HepG2 (cell line): ENCODE data around the gene ZNF26. TPM values are rescaled to one million over a fixed set of nuclear protein-coding genes. Genes with fewer than 3 reads are reported as not detected.

Experiments used
- FOXJ3 ChIP-seq: sonication (generic); formaldehyde crosslinking; IDR thresholded peaks from 2 replicates; pipeline ENCODE4 v1.4.0; 2020; ENCODE audit warnings: missing genetic modification reagents, mild to moderate bottlenecking, borderline replicate concordance
- FOXK2 ChIP-seq: fragments of 450-650 bp; IDR thresholded peaks from 2 replicates; pipeline ENCODE4 v1.6.1; 2016
- HCFC1 ChIP-seq: fragments of 150-350 bp; IDR thresholded peaks from 2 replicates; pipeline ENCODE4 v1.6.1; 2014; ENCODE audit warnings: low read depth, low read length
- KDM5A ChIP-seq: fragments of 200-600 bp; sonication (generic); IDR thresholded peaks from 2 replicates; pipeline ENCODE4 v1.7.0; 2018; ENCODE audit warnings: antibody characterized with exemption, mild to moderate bottlenecking, low read length, borderline replicate concordance
- MED13 ChIP-seq: sonication (generic); formaldehyde crosslinking; IDR thresholded peaks from 2 replicates; pipeline ENCODE4 v1.5.0; 2020; ENCODE audit warnings: missing genetic modification reagents
- NAIF1 ChIP-seq: sonication (generic); formaldehyde crosslinking; IDR thresholded peaks from 2 replicates; pipeline ENCODE4 v1.5.0; 2020; ENCODE audit warnings: mild to moderate bottlenecking, missing genetic modification reagents, borderline replicate concordance
- RAD21 ChIP-seq: fragments of 450-650 bp; formaldehyde crosslinking; IDR thresholded peaks from 2 replicates; pipeline ENCODE4 v1.5.0; 2020; ENCODE audit warnings: mild to moderate bottlenecking
- SP140L ChIP-seq: sonication (generic); formaldehyde crosslinking; IDR thresholded peaks from 2 replicates; pipeline ENCODE4 v1.4.0; 2020; ENCODE audit warnings: missing genetic modification reagents, borderline replicate concordance
- SRSF9 ChIP-seq: fragments of 200-400 bp; formaldehyde crosslinking; IDR thresholded peaks from 2 replicates; pipeline ENCODE4 v1.6.1; 2018; ENCODE audit warnings: borderline replicate concordance, mild to moderate bottlenecking, low read depth, low read length; ENCODE audit not compliant: insufficient read depth, poor library complexity, severe bottlenecking
- TBX3 ChIP-seq: fragments of 450-650 bp; IDR thresholded peaks from 2 replicates; pipeline ENCODE4 v1.6.1; 2017; ENCODE audit warnings: antibody characterized with exemption, mild to moderate bottlenecking, inconsistent platforms, borderline replicate concordance
- TSC22D2 ChIP-seq: sonication (generic); formaldehyde crosslinking; IDR thresholded peaks from 2 replicates; pipeline ENCODE4 v1.5.1; 2020; ENCODE audit warnings: missing genetic modification reagents, mild to moderate bottlenecking, borderline replicate concordance
- ZNF432 ChIP-seq: sonication (generic); formaldehyde crosslinking; IDR thresholded peaks from 2 replicates; pipeline ENCODE4 v1.5.0; 2020; ENCODE audit warnings: missing genetic modification reagents, mild to moderate bottlenecking, borderline replicate concordance
- ZNF552 ChIP-seq: sonication (generic); formaldehyde crosslinking; IDR thresholded peaks from 2 replicates; pipeline ENCODE4 v1.9.0; 2022; ENCODE audit warnings: missing genetic modification reagents, mild to moderate bottlenecking, borderline replicate concordance
- ZNF883 ChIP-seq: sonication (generic); formaldehyde crosslinking; IDR thresholded peaks from 2 replicates; pipeline ENCODE4 v1.5.1; 2020; ENCODE audit warnings: mild to moderate bottlenecking, missing genetic modification reagents; ENCODE audit errors: not compliant biosample characterization
- ZSCAN25 ChIP-seq: sonication (generic); formaldehyde crosslinking; IDR thresholded peaks from 2 replicates; pipeline ENCODE4 v1.8.0; 2022; ENCODE audit warnings: mild to moderate bottlenecking, missing genetic modification reagents
- polyA plus RNA-seq, 8 experiments: library from polyadenylated mRNA; depleted of rRNA in 3 of 8; stranded (reverse) in 7 of 8; unstranded in 1 of 8; fragments of >200 nt; fragmentation: Illumina TruSeq in 4 of 8; extraction: Trizol in 4 of 8; gene quantifications; 2 replicates each; pipeline versions ENCODE4 v1.2.1 to v1.2.3, GENCODE V29; 2011 to 2016; ENCODE audit warnings: low read depth in 4 of 8, missing spikeins in 1 of 8, mixed read lengths in 1 of 8; ENCODE audit not compliant: insufficient read depth in 1 of 8
- total RNA-seq, 5 experiments: library from RNA; depleted of rRNA; stranded (reverse); fragments of >200 nt; fragmentation: Illumina TruSeq; extraction: Trizol; gene quantifications; 2 replicates each; pipeline ENCODE4 v1.2.3, GENCODE V29; 2016; ENCODE audit warnings: low read depth in 1 of 5
- TF ChIP-seq, protein P1 (sequence below), 2 experiments: sonication (generic) in 1 of 2; formaldehyde crosslinking in 1 of 2; IDR thresholded peaks; 2 replicates each; pipeline versions ENCODE4 v1.5.1 to v1.6.1; 2011 to 2020; ENCODE audit warnings: borderline replicate concordance in 1 of 2, low read depth in 1 of 2, low read length in 1 of 2, mild to moderate bottlenecking in 1 of 2, missing genetic modification reagents in 1 of 2, moderate library complexity in 1 of 2
- TF ChIP-seq, protein P2 (sequence below): sonication (generic); formaldehyde crosslinking; IDR thresholded peaks from 2 replicates; pipeline ENCODE4 v1.8.0; 2022; ENCODE audit warnings: mild to moderate bottlenecking, missing genetic modification reagents; ENCODE audit not compliant: insufficient replicate concordance
- TF ChIP-seq, protein P3 (sequence below): IDR thresholded peaks from 2 replicates; pipeline ENCODE4 v1.4.0; 2020; ENCODE audit warnings: mild to moderate bottlenecking, missing genetic modification reagents
- TF ChIP-seq, protein P4 (sequence below): IDR thresholded peaks from 2 replicates; pipeline ENCODE4 v1.6.1; 2016; ENCODE audit warnings: missing compliant biosample characterization, missing genetic modification reagents, borderline replicate concordance

ZNF26 gene
- total and polyA plus RNA-seq, 2 of the 13 experiments (the other 11 are each of a cell fraction or from before 2014, with no cell fraction given), result 3.8 to 6.5 TPM

DNA sequence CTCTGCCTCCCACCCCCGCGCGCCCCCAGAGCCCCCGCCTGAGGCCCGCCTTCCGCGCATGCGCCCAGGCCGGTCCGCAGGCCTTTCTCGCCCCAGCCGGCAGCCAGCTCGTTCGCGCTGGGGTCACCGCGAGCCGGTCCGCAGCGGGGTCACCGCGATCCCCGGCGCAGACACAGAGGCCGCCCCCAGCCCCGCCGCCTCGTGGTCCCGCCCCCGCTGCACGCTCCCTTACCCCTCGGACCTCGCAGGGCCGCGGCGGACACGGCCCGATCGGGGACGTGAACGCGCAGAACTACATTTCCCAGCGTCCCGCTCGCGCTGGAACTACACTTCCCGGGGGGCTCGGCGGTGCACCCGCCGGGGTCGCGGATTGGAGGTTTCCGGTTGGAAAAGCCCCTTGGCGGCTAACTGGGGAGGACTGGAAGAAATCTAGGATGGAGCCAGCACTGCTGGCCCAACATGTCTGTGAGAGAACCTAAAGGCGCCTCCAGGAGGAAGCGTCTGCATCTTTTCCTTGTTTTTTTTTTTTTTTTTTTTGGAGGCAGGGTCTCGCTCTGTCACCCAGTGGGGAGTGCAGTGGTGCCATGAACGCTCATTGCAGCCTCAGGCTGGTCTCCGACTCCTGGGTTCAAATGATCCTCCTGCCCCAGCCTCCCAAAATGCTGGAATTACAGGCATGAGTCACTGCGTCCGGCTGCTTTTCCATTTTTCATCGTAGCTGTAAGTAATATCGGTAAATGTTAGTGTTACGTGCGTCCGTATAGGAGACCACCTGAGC lies 30.0 kb upstream of the ZNF26 start, which contains the start of gene ZNF605 (continued):
- TF ChIP-seq, protein P1, sequence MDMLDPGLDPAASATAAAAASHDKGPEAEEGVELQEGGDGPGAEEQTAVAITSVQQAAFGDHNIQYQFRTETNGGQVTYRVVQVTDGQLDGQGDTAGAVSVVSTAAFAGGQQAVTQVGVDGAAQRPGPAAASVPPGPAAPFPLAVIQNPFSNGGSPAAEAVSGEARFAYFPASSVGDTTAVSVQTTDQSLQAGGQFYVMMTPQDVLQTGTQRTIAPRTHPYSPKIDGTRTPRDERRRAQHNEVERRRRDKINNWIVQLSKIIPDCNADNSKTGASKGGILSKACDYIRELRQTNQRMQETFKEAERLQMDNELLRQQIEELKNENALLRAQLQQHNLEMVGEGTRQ (IDR thresholded peaks at IDR 0.05; ENCODE audit: low read depth, low read length), result no peak
- TF ChIP-seq, protein P1 (CRISPR knock-in tag; IDR thresholded peaks at IDR 0.05; ENCODE audit: borderline replicate concordance), result no peak
- TF ChIP-seq ZSCAN25 (CRISPR knock-in tag) (no peak), FOXK2 (no peak), ZNF552 (CRISPR knock-in tag) (no peak), ZNF883 (CRISPR knock-in tag) (no peak), RAD21 (no peak), MED13 (CRISPR knock-in tag) (no peak), FOXJ3 (CRISPR knock-in tag) (no peak), TBX3 (no peak), SRSF9 (no peak), ZNF432 (no peak), NAIF1 (CRISPR knock-in tag) (no peak), TSC22D2 (no peak), HCFC1 (peak; percentile 96), KDM5A (peak; percentile 35; the same call in 1 of the 2 replicates), SP140L (CRISPR knock-in tag) (no peak)
- TF ChIP-seq, protein P2, sequence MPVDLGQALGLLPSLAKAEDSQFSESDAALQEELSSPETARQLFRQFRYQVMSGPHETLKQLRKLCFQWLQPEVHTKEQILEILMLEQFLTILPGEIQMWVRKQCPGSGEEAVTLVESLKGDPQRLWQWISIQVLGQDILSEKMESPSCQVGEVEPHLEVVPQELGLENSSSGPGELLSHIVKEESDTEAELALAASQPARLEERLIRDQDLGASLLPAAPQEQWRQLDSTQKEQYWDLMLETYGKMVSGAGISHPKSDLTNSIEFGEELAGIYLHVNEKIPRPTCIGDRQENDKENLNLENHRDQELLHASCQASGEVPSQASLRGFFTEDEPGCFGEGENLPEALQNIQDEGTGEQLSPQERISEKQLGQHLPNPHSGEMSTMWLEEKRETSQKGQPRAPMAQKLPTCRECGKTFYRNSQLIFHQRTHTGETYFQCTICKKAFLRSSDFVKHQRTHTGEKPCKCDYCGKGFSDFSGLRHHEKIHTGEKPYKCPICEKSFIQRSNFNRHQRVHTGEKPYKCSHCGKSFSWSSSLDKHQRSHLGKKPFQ (CRISPR knock-in tag), result no peak
- TF ChIP-seq, protein P3, sequence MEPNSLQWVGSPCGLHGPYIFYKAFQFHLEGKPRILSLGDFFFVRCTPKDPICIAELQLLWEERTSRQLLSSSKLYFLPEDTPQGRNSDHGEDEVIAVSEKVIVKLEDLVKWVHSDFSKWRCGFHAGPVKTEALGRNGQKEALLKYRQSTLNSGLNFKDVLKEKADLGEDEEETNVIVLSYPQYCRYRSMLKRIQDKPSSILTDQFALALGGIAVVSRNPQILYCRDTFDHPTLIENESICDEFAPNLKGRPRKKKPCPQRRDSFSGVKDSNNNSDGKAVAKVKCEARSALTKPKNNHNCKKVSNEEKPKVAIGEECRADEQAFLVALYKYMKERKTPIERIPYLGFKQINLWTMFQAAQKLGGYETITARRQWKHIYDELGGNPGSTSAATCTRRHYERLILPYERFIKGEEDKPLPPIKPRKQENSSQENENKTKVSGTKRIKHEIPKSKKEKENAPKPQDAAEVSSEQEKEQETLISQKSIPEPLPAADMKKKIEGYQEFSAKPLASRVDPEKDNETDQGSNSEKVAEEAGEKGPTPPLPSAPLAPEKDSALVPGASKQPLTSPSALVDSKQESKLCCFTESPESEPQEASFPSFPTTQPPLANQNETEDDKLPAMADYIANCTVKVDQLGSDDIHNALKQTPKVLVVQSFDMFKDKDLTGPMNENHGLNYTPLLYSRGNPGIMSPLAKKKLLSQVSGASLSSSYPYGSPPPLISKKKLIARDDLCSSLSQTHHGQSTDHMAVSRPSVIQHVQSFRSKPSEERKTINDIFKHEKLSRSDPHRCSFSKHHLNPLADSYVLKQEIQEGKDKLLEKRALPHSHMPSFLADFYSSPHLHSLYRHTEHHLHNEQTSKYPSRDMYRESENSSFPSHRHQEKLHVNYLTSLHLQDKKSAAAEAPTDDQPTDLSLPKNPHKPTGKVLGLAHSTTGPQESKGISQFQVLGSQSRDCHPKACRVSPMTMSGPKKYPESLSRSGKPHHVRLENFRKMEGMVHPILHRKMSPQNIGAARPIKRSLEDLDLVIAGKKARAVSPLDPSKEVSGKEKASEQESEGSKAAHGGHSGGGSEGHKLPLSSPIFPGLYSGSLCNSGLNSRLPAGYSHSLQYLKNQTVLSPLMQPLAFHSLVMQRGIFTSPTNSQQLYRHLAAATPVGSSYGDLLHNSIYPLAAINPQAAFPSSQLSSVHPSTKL (CRISPR knock-in tag), result no peak
- TF ChIP-seq, protein P4, sequence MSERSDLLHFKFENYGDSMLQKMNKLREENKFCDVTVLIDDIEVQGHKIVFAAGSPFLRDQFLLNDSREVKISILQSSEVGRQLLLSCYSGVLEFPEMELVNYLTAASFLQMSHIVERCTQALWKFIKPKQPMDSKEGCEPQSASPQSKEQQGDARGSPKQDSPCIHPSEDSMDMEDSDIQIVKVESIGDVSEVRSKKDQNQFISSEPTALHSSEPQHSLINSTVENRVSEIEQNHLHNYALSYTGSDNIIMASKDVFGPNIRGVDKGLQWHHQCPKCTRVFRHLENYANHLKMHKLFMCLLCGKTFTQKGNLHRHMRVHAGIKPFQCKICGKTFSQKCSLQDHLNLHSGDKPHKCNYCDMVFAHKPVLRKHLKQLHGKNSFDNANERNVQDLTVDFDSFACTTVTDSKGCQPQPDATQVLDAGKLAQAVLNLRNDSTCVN (CRISPR knock-in tag), result no peak
